SU-DHL-6 (cell line): ENCODE measurements around the gene CDC42SE1.

ENCODE experiments used
- EZH2phosphoT487 ChIP-seq: fragments of 200-600 bp; sonication (generic), shearing (Covaris generic); conservative IDR thresholded peaks from 2 replicates; pipeline ENCODE4 v1.6.1; 2018; ENCODE audit warnings: mild to moderate bottlenecking, antibody characterized with exemption, low read length, moderate library complexity, mixed read lengths
- TF ChIP-seq, protein P1 (sequence below): fragments of 200-600 bp; sonication (generic); IDR thresholded peaks from one replicate; pipeline ENCODE4 v1.5.1; 2017; ENCODE audit warnings: antibody characterized with exemption, mild to moderate bottlenecking, low read length, moderate library complexity; ENCODE audit not compliant: insufficient read depth, poor library complexity, severe bottlenecking

DNA sequence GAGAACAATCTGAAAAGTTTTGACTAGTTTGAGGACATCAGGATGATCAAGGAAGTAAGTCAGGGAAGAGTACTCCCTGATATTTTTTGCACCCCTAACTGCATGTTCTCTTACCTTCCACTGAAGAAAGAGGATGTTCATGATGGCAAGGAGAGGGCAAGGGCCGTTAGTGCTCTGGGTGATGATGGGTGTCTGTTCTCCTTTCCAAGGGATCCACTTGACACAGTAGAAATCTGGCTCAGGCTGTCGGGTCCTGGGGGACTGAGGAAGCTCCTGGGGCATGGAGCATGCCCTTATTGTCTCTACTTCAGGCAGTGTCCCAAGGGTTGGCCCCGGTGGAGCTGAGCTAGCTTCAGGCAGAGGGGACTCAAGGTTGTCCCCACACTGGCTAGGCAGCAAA is 57.4 kb downstream of the CDC42SE1 start:
- TF ChIP-seq, protein P1, sequence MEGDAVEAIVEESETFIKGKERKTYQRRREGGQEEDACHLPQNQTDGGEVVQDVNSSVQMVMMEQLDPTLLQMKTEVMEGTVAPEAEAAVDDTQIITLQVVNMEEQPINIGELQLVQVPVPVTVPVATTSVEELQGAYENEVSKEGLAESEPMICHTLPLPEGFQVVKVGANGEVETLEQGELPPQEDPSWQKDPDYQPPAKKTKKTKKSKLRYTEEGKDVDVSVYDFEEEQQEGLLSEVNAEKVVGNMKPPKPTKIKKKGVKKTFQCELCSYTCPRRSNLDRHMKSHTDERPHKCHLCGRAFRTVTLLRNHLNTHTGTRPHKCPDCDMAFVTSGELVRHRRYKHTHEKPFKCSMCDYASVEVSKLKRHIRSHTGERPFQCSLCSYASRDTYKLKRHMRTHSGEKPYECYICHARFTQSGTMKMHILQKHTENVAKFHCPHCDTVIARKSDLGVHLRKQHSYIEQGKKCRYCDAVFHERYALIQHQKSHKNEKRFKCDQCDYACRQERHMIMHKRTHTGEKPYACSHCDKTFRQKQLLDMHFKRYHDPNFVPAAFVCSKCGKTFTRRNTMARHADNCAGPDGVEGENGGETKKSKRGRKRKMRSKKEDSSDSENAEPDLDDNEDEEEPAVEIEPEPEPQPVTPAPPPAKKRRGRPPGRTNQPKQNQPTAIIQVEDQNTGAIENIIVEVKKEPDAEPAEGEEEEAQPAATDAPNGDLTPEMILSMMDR: no peak
- TF ChIP-seq EZH2phosphoT487: no peak
